Caco-2 (cell line): ENCODE measurements around the gene PDE4D. TPM values are rescaled to one million over a fixed set of nuclear protein-coding genes. Genes with fewer than 3 reads are reported as not detected.

ENCODE experiments used
- BruUV-seq: library from RNA; stranded (reverse); fragments of 400-500 nt; replicated peaks from 2 replicates; lab custom pipeline; 2021; lab: Mats Ljungman, UMichigan
- CTCF ChIA-PET: fragments of 300-600 bp; sonication (Branson Sonifier 250); formaldehyde crosslinking; loops from one replicate; lab custom pipeline; 2022; ENCODE audit warnings: antibody characterized with exemption; lab: Charles Lee
- POLR2A ChIA-PET: fragments of 300-600 bp; sonication (Branson Sonifier 250); formaldehyde crosslinking; loops from one replicate; lab custom pipeline; 2022; ENCODE audit warnings: antibody characterized with exemption; lab: Charles Lee
- DNase-seq, 2 experiments: peaks; one replicate each; pipeline versions ENCODE4 v3.0.0 to v3.0.0-alpha.2; 2020 to 2022
- H3K27me3 ChIP-seq: replicated peaks from 2 replicates; pipeline ENCODE4 v1.6.0; 2011; ENCODE audit warnings: low read length; ENCODE audit not compliant: control insufficient read depth, insufficient read depth
- H3K36me3 ChIP-seq: 2 replicates; pipeline ENCODE4 v1.5.1; 2011; ENCODE audit warnings: low read length; ENCODE audit not compliant: control insufficient read depth, insufficient read depth
- H3K4me1 ChIP-seq: fragments of 250-450 bp; sonication (Bioruptor Pico); 2 replicates; pipeline ENCODE4 v1.5.1; 2020; ENCODE audit warnings: mild to moderate bottlenecking
- H3K4me3 ChIP-seq: 2 replicates; pipeline ENCODE4 v1.5.1; 2011; ENCODE audit warnings: low read depth, mild to moderate bottlenecking, control low read depth, low read length
- H3K9me3 ChIP-seq: fragments of 250-450 bp; sonication (Bioruptor Pico); 2 replicates; pipeline ENCODE4 v1.5.1; 2020; ENCODE audit warnings: mild to moderate bottlenecking, moderate library complexity
- H3K27ac Mint-ChIP-seq: one replicate; pipeline ENCODE4 v1.8.0; 2022; ENCODE audit warnings: mixed read lengths; ENCODE audit not compliant: unreplicated experiment
- H3K27me3 Mint-ChIP-seq: one replicate; pipeline ENCODE4 v1.8.0; 2022; ENCODE audit warnings: mixed read lengths; ENCODE audit not compliant: insufficient read depth, unreplicated experiment
- H3K36me3 Mint-ChIP-seq: one replicate; pipeline ENCODE4 v1.8.0; 2022; ENCODE audit warnings: mild to moderate bottlenecking, mixed read lengths; ENCODE audit not compliant: insufficient read depth, unreplicated experiment
- H3K4me1 Mint-ChIP-seq: one replicate; pipeline ENCODE4 v1.8.0; 2022; ENCODE audit warnings: low read depth, mixed read lengths; ENCODE audit not compliant: unreplicated experiment
- H3K4me3 Mint-ChIP-seq: one replicate; pipeline ENCODE4 v1.8.0; 2022; ENCODE audit warnings: mild to moderate bottlenecking, moderate library complexity, mixed read lengths; ENCODE audit not compliant: unreplicated experiment
- H3K9me3 Mint-ChIP-seq: one replicate; pipeline ENCODE4 v1.8.0; 2022; ENCODE audit warnings: mixed read lengths; ENCODE audit not compliant: unreplicated experiment
- CTCF ChIP-seq, 2 experiments: fragments of 200-600 bp in 1 of 2; IDR thresholded peaks; 1 replicate in 1 of 2; 2 replicates in 1 of 2; pipeline versions ENCODE4 v1.5.1 to v1.8.0; 2011 to 2022; ENCODE audit warnings: antibody characterized with exemption in 1 of 2, control low read depth in 1 of 2, inconsistent platforms in 1 of 2, low read depth in 1 of 2, low read length in 1 of 2, mild to moderate bottlenecking in 1 of 2, moderate library complexity in 1 of 2; ENCODE audit not compliant: insufficient read depth in 1 of 2, severe bottlenecking in 1 of 2, unreplicated experiment in 1 of 2
- intact Hi-C: fragments of 100-400 bp; cut with micrococcal nuclease; formaldehyde crosslinking; loops from one replicate; pipeline ENCODE4 v1.10.0; 2022; ENCODE audit not compliant: unreplicated experiment
- total RNA-seq: library from RNA; stranded (reverse); gene quantifications from 2 replicates; pipeline ENCODE4 v1.2.3, GENCODE V29; 2022

The PDE4D gene
- total RNA-seq, 1 experiment from 2014 or later, result 89.8 TPM

DNA sequence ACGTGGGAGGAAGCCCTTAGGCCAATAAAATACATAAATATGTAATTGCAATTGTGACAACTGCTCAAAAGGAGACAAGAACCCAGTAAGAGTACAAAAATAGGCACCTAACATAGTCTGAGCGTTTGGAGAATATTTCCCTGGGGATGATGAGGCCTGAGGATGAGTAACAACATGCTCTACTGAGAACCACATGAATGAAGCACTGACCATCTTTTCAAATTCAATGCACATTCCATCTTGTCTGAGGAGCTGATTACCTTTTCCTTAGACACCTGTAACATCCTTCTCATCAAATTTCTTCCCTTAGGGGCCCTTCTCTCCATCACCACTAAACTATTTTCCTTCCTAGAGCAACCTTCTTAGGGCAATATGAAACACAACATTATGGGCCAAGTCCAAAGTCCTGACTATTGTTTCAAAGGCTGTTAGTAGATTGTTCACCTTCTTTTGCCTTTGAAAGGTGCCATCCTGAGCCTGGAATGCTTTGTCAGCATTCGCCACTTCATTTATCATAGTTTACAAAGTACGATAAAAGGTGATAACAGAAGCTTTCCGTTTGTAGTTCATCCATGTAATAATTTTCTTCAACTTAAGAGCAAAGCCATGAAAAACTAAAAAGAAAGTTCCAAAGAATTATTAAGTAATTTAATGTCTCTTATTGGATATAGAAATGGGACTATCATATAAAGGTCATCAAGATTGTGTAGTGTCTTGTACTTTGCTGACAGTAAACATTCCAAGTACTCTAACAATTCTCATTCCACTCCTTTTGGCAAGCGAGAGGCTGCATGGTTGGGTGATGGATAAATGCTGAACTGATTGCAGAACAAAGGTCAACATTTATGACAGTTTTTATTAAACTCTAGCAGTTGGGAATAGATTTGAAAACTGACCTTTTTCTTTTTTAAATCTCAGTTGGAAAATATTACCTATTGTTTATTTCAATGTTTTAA is 471.3 kb downstream of the PDE4D start:
- CTCF ChIA-PET, result no interaction called here
- intact Hi-C loops, result no loop called here
- Mint-ChIP-seq H3K27me3 (no peaks in the 10 kb centered on the region), H3K9me3 (no peaks in the 10 kb centered on the region), H3K4me3 (no peak overlapping the region), H3K36me3 (no peaks in the 10 kb centered on the region), H3K4me1 (peaks cover 23% of the 10 kb centered on the region), H3K27ac (no peak overlapping the region)
- H3K9me3 ChIP-seq, result no peaks in the 10 kb centered on the region; the same call in 1 of the 2 replicates
- no peak for TF ChIP-seq CTCF (IDR thresholded peaks at IDR 0.05; ENCODE audit: insufficient read depth in 1 of 2, low read depth in 1 of 2, low read length in 1 of 2, severe bottlenecking in 1 of 2, unreplicated experiment in 1 of 2)
- no TSS peak for BruUV-seq
- H3K36me3 ChIP-seq, result no peaks in the 10 kb centered on the region
- no peaks in the 10 kb centered on the region for H3K27me3 ChIP-seq
- peaks cover 39% of the 10 kb centered on the region for H3K4me1 ChIP-seq
- H3K4me3 ChIP-seq, result no peak overlapping the region
- POLR2A ChIA-PET, result no interaction called here
- DNase-seq, result peak; percentile 42 to 51

DNA sequence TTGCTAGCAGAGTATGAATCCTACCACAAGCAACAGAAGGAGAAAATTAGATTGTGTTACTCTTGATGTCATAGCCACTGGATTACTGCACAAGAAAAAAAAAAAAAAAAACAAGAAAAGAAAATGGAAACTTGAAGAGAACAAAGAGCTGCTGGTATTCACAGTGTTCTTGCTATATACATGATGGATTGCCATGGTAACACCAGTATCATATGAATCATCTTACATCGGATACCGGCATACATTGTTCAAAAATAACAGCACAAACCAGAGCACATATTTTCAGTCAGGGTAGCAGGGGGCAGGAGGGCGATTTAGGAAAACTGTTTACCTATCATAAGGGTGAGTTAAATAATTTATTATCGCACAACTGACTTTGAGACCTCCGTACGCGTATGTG is 472.9 kb downstream of the PDE4D start:
- Histone ChIP-seq H3K9me3 (no peaks in the 10 kb centered on the region; the same call in 1 of the 2 replicates), H3K4me1 (peaks cover 39% of the 10 kb centered on the region), H3K36me3 (no peaks in the 10 kb centered on the region), H3K27me3 (no peaks in the 10 kb centered on the region), H3K4me3 (no peak overlapping the region)
- ChIA-PET POLR2A (no interaction called here), CTCF (no interaction called here)
- BruUV-seq, result no TSS peak
- H3K4me1 Mint-ChIP-seq, result peaks cover 23% of the 10 kb centered on the region
- H3K27ac Mint-ChIP-seq, result no peak overlapping the region
- H3K36me3 Mint-ChIP-seq, result no peaks in the 10 kb centered on the region
- no peak overlapping the region for H3K4me3 Mint-ChIP-seq
- no peak for DNase-seq
- intact Hi-C loops, result no loop called here
- no peaks in the 10 kb centered on the region for H3K9me3 Mint-ChIP-seq
- H3K27me3 Mint-ChIP-seq, result no peaks in the 10 kb centered on the region
- no peak for TF ChIP-seq CTCF (IDR thresholded peaks at IDR 0.05; ENCODE audit: insufficient read depth in 1 of 2, low read depth in 1 of 2, low read length in 1 of 2, severe bottlenecking in 1 of 2, unreplicated experiment in 1 of 2)

GRCh38 chr5:59418808-59419207 is 474.7 kb downstream of the PDE4D start:
- peaks cover 42% of the 10 kb centered on the region for H3K4me1 ChIP-seq
- no peak for TF ChIP-seq CTCF (IDR thresholded peaks at IDR 0.05; ENCODE audit: insufficient read depth in 1 of 2, low read depth in 1 of 2, low read length in 1 of 2, severe bottlenecking in 1 of 2, unreplicated experiment in 1 of 2)
- intact Hi-C loops, result no loop called here
- no peaks in the 10 kb centered on the region for H3K27me3 ChIP-seq
- Mint-ChIP-seq H3K4me3 (no peak overlapping the region), H3K36me3 (no peaks in the 10 kb centered on the region), H3K27ac (no peak overlapping the region), H3K9me3 (peaks cover 9% of the 10 kb centered on the region), H3K4me1 (peaks cover 29% of the 10 kb centered on the region), H3K27me3 (no peaks in the 10 kb centered on the region)
- H3K36me3 ChIP-seq, result no peaks in the 10 kb centered on the region
- H3K4me3 ChIP-seq, result no peak overlapping the region
- CTCF ChIA-PET, result interaction anchor here (0.6 kb wide), 1 partner anchor 71 kb away, joined by 4 read pairs; no protein-coding TSS in a partner anchor
- no peaks in the 10 kb centered on the region; the same call in 1 of the 2 replicates for H3K9me3 ChIP-seq
- BruUV-seq, result no TSS peak
- DNase-seq, result no peak
- POLR2A ChIA-PET, result no interaction called here
